ENCODE results near the gene HAO1.

The HAO1 gene

DNA sequence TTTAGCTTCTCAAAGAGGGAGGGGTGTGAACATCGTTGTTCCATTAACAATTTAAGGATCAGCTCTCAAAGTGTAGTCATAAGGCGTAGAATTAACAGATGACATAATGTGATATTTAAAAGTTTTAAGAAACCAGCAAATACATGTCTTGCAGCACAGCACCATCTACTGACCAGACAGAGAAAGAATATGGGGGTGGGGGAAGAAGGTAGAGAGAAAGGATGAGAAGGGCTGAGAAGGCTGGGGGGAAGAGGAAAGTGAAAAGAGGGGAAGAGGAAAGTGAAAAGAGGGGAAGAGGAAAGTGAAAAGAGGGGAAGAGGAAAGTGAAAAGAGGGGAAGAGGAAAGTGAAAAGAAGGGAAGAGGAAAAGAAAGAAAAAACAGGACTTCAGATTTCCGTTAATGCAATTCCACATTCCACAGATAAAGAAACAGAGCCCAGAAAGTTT, 80.9 kb downstream of the HAO1 start:
- DNase-seq (ENCODE audit: low read depth): no peak
- TF ChIP-seq CTCF (IDR thresholded peaks at IDR 0.05; ENCODE audit: low read depth, low read length, missing control alignments): peak; percentile 39
- no peak overlapping the region for H3K4me3 ChIP-seq (ENCODE audit: low read depth, low read length)

DNA sequence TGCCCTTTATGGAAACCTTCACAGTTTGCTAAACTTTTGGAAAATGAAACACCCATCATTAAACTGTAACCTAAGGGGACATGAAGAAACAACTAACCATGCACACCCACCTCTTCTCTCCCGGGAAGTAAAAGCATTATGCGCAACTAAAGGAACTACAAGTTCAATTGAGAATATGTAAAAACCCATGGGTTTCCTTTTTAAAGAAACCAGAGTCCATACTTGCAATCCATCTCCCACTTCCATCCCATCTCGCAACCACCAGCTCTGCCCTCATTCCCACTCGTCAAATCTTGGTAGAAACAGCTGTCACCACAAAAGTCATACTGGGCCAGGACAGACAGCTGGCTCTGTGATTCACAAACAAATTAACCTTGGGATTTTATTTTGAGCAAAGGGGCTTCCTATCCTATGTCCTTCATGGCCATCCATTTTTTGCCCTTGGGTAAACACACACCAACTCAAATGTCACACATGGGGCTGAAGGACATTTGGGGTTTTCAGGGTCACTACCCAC, 81.5 kb downstream of the HAO1 start:
- H3K4me3 ChIP-seq (ENCODE audit: low read depth, low read length): no peak overlapping the region
- no peak for DNase-seq (ENCODE audit: low read depth)
- no peak for TF ChIP-seq CTCF (IDR thresholded peaks at IDR 0.05; ENCODE audit: low read depth, low read length, missing control alignments)

DNA sequence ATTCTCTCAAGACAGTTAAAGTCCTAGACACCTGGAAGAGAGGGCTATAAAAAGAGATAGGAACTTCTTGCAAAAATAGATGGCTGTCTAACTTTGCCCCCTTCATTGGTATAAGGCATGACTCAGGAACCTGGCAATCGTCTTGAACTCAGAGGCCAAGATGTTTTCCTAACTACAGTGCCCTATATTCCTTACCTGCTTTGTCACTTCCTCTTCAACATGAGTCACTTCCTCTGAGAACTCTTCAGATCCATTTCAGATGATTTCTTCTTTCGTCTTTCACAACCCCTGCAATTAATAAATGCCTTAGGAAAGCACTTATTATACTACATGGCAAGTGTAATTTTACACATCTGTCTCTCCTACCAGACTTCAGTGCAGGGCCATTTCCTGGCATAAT, 83.5 kb downstream of the HAO1 start:
- TF ChIP-seq CTCF (IDR thresholded peaks at IDR 0.05; ENCODE audit: low read depth, low read length, missing control alignments): no peak
- no peak for DNase-seq (ENCODE audit: low read depth)

GRCh38 chr20:7855545-7855944, 84.7 kb downstream of the HAO1 start:
- TF ChIP-seq CTCF (IDR thresholded peaks at IDR 0.05; ENCODE audit: low read depth, low read length, missing control alignments): no peak
- H3K4me3 ChIP-seq (ENCODE audit: low read depth, low read length): no peak overlapping the region
- no peak for DNase-seq (ENCODE audit: low read depth)

More for the DNA sequence above, 83.5 kb downstream of the HAO1 start:
- no peak overlapping the region for H3K4me3 ChIP-seq (ENCODE audit: low read depth, low read length)

DNA sequence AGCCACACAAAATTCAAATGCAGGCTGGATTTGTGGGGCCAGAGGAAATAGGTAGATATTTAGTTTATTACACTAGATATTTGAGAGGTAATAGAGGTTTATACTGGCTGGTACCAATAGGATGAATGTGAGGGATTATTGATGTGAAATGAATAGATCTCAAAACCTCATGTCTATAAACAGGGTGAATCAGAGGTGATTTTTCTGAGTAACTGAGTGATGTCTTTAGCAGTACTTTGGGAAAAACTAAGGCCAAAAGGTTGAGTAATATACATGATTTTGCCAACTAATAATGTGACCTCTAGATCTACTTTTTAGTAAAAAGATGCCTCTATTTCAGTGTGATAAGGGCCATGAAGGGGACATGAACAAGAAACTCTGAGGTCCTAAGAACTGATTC, 86.8 kb downstream of the HAO1 start:
- no peak for DNase-seq (ENCODE audit: low read depth)
- TF ChIP-seq CTCF (IDR thresholded peaks at IDR 0.05; ENCODE audit: low read depth, low read length, missing control alignments): no peak
- H3K4me3 ChIP-seq (ENCODE audit: low read depth, low read length): no peak overlapping the region

DNA sequence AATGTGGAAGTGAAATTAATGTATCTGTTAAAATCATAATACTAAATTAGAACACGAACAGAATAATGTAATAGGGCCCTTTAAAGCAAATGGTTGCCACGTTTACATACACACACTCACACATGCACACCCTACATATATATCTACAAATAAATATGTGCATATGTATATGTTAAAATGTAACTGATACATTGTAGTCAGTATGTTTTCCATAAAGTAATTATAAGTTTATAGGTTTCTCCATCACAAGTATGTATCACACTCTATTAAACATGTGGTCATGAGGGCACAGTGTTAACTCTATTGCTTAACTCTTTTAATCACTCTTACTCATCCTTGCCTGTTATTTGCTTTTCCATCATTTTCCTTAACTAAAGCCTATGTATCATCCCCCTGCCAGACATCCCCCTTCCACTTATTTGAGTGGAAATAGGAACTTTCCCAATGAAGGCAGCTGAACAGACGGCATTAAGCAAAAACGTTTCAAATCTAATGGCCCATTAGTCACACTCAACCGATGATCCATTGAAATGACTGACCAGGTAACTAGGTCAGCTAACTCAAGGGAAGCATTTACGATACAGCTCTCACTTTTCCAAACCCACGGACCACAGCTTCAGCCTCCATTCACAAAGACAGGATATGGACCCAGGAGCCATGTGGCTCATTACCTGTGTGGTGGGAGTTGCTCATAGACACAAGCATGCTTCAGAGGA, 89.3 kb downstream of the HAO1 start:
- no peak for DNase-seq (ENCODE audit: low read depth)
- H3K4me3 ChIP-seq (ENCODE audit: low read depth, low read length): no peak overlapping the region
- no peak for TF ChIP-seq CTCF (IDR thresholded peaks at IDR 0.05; ENCODE audit: low read depth, low read length, missing control alignments)

DNA sequence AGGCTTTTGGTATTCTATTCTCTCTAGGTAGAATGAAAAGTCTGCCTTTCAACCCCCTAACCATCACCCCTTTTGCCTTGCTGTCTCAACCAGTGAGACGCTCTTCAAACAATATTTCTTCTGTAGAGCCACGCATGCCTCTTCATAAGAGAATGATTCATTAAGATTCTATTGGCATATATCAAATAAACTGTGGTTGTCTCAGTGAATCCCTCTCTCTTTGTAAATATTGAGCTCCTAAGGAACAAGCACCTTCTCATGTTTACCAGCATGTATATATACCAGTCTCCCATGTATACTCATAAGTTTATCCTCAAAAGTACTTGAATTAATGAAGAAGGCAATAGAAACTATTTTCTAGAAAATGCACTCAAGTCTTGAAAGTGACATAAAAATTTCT, 90.6 kb downstream of the HAO1 start:
- no peak for TF ChIP-seq CTCF (IDR thresholded peaks at IDR 0.05; ENCODE audit: low read depth, low read length, missing control alignments)

More for the DNA sequence above, 90.6 kb downstream of the HAO1 start:
- no peak for DNase-seq (ENCODE audit: low read depth)
- no peak overlapping the region for H3K4me3 ChIP-seq (ENCODE audit: low read depth, low read length)
